ENCODE data around the gene PROX1. TPM values are rescaled to one million over a fixed set of nuclear protein-coding genes. Genes with fewer than 3 reads are reported as not detected.

Gene PROX1
- total RNA-seq, 1 donor from 2014 or later, result 0.32 TPM

DNA sequence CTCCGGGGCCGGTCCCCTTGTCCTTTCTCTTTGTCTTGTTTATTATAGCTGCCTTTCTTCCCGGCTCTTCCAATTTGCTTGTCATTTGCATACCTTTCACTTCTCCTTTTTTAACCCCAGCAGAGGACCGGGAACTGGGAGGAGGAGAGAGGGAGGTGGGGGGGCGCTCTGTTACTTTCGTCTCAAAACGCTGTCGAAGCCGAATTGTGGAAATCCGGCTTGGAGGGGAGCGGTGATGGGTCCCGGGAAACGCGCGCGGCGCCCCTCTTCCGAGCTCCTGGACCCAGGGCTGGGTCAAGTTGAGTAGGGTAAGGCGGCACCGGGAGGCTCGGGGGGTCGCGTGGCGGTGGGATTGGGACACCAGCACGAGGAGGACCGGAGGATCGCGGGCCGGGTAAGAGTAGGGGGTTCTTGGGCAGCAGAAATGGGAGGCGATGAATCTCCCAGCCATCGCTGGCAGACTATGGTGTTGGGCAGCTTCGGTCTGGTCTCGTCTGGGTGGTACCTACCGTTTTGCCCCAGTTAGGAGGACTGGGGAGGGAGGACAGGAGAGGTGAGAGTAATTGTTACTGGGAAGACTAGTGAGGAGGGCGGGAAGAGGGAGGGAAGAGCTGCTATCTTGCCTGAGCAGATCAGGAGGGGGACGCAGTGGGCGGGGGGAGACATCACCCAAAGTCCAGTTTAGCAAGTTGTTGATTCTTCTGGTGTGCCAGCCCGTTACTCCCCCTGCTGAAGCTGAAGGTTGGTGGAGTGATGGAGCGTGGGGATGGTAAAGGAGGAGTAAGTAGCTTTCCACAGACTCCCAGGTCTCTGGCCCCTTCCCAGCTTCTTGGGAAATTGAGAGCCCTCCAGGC lies 1.5 kb downstream of the PROX1 start:
- H3K4me1 ChIP-seq, result peaks cover 3 to 14% of the 10 kb centered on the region in 2 donors
- TF ChIP-seq, protein P1, sequence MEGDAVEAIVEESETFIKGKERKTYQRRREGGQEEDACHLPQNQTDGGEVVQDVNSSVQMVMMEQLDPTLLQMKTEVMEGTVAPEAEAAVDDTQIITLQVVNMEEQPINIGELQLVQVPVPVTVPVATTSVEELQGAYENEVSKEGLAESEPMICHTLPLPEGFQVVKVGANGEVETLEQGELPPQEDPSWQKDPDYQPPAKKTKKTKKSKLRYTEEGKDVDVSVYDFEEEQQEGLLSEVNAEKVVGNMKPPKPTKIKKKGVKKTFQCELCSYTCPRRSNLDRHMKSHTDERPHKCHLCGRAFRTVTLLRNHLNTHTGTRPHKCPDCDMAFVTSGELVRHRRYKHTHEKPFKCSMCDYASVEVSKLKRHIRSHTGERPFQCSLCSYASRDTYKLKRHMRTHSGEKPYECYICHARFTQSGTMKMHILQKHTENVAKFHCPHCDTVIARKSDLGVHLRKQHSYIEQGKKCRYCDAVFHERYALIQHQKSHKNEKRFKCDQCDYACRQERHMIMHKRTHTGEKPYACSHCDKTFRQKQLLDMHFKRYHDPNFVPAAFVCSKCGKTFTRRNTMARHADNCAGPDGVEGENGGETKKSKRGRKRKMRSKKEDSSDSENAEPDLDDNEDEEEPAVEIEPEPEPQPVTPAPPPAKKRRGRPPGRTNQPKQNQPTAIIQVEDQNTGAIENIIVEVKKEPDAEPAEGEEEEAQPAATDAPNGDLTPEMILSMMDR (IDR thresholded peaks at IDR 0.05), result no peak
- intact Hi-C loops (cut with DNase I), result loop anchor here (10.0 kb wide), 1 partner anchor 534 kb away; no protein-coding TSS in a partner anchor
- no peak overlapping the region for H3K27ac ChIP-seq
- H3K9me3 ChIP-seq, result no peaks in the 10 kb centered on the region
- DNase-seq (ENCODE audit: low spot score in 2 of 2), result no peak
- H3K4me3 ChIP-seq, result peak overlapping the region; percentile 52 to 68
- H3K36me3 ChIP-seq, result no peaks in the 10 kb centered on the region
- H3K27me3 ChIP-seq, result peaks cover 17% of the 10 kb centered on the region

DNA sequence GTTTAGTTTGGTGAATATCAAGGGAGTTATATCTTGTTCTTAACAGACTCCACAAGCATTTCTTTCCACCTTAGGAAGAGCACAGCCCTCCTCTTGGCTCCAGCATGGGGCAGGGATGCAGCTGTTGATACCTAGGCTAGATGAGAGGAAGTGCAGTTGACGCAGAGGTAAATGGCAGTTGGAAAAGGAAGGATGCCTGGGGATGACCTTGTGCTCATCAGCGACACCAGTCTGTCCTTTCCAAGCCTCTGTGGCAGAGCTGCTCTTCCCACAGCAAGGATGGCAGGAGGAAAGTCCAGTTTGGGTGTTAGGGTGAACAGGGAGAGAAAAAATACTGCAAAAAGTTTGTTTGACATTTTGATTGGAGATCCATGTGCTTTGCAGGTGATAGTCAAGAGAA lies 6.2 kb downstream of the PROX1 start:
- H3K27me3 ChIP-seq, result no peaks in the 10 kb centered on the region
- TF ChIP-seq, protein P1 (IDR thresholded peaks at IDR 0.05), result no peak
- intact Hi-C loops (cut with DNase I), result no loop called here

DNA sequence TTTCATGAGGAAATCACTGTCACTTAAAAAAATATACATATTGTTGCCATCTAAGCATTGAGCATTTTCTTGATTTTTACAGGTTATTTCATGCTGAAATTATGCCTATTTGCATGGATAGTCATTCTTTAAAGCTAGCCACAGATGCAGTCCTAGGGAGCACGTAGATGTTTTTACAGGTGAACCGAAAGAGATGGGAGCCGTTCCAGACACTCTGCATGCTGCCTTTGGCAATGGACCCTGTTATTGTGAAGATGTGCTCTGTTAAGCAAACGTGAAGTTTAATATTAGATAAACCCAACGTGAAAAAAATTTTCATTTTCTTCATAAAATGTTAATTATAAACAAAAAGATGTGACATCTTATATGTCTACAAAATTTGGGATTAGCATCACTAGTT lies 7.1 kb downstream of the PROX1 start:
- TF ChIP-seq, protein P1 (IDR thresholded peaks at IDR 0.05), result no peak
- Histone ChIP-seq H3K27ac (no peak overlapping the region), H3K27me3 (no peaks in the 10 kb centered on the region), H3K9me3 (no peaks in the 10 kb centered on the region), H3K4me3 (no peak overlapping the region), H3K4me1 (no peaks in the 10 kb centered on the region), H3K36me3 (no peaks in the 10 kb centered on the region)
- intact Hi-C loops (cut with DNase I), result no loop called here
- no peak for DNase-seq (ENCODE audit: low spot score in 2 of 2)

More for the DNA sequence above, 6.2 kb downstream of the PROX1 start:
- Histone ChIP-seq H3K9me3 (no peaks in the 10 kb centered on the region), H3K27ac (no peak overlapping the region), H3K4me1 (peaks cover 0 to 8% of the 10 kb centered on the region in 2 donors), H3K4me3 (no peak overlapping the region), H3K36me3 (no peaks in the 10 kb centered on the region)
- DNase-seq (ENCODE audit: low spot score in 2 of 2), result no peak

DNA sequence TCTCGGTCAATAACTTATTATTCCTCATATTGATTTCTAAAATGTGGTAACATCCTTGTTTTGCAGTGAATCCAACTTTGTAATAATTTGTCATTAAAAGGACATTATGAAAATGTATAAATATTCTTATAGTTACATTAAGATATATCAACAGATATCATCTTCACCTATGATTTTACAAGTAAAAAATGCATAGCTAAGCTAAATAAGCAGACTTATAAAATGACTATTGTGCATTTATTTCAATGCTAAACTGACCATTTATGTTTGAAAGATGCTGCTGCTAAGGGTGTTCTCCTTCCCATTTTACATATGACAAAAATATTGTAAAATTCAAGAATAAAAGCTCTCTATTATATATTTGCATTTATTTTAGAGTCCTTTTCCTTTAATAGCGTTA lies 7.8 kb downstream of the PROX1 start:
- intact Hi-C loops (cut with DNase I), result no loop called here
- DNase-seq (ENCODE audit: low spot score in 2 of 2), result no peak
- H3K27me3 ChIP-seq, result no peaks in the 10 kb centered on the region

DNA sequence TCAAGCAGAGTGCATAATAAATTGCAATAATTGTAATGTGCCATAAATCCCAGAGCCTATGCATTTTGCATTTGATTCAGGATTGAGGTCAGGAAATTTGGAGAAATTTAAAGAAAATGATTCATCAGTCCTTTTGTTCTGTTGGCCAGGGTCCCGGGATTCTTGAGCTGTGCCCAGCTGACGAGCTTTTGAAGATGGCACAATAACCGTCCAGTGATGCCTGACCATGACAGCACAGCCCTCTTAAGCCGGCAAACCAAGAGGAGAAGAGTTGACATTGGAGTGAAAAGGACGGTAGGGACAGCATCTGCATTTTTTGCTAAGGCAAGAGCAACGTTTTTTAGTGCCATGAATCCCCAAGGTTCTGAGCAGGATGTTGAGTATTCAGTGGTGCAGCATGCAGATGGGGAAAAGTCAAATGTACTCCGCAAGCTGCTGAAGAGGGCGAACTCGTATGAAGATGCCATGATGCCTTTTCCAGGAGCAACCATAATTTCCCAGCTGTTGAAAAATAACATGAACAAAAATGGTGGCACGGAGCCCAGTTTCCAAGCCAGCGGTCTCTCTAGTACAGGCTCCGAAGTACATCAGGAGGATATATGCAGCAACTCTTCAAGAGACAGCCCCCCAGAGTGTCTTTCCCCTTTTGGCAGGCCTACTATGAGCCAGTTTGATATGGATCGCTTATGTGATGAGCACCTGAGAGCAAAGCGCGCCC lies 8.7 kb downstream of the PROX1 start:
- no peak for DNase-seq (ENCODE audit: low spot score in 2 of 2)
- Histone ChIP-seq H3K27ac (no peak overlapping the region), H3K4me3 (no peak overlapping the region), H3K36me3 (no peaks in the 10 kb centered on the region), H3K9me3 (no peaks in the 10 kb centered on the region), H3K27me3 (no peaks in the 10 kb centered on the region), H3K4me1 (no peaks in the 10 kb centered on the region)
- intact Hi-C loops (cut with DNase I), result no loop called here
- TF ChIP-seq, protein P1 (IDR thresholded peaks at IDR 0.05), result no peak

More for the DNA sequence above, 7.8 kb downstream of the PROX1 start:
- Histone ChIP-seq H3K36me3 (no peaks in the 10 kb centered on the region), H3K4me1 (no peaks in the 10 kb centered on the region), H3K4me3 (no peak overlapping the region), H3K9me3 (no peaks in the 10 kb centered on the region), H3K27ac (no peak overlapping the region)
- TF ChIP-seq, protein P1 (IDR thresholded peaks at IDR 0.05), result no peak

All from ascending aorta (tissue), 2 donors.